Epithelial cell of esophagus (primary cell): ENCODE measurements around the gene POPDC3.

ENCODE experiments used
- DNase-seq: peaks from one replicate; pipeline ENCODE4 v3.0.0; 2010; ENCODE audit warnings: low read depth
- H3K4me3 ChIP-seq: 2 replicates; pipeline ENCODE4 v1.5.1; 2011; ENCODE audit warnings: mild to moderate bottlenecking, low read length, control low read depth
- CTCF ChIP-seq: IDR thresholded peaks from 2 replicates; pipeline ENCODE4 v1.5.1; 2011; ENCODE audit warnings: low read depth, mild to moderate bottlenecking, low read length, control low read depth, inconsistent platforms; ENCODE audit not compliant: insufficient read depth; ENCODE audit errors: missing control alignments

POPDC3 gene

GRCh38 chr6:105209950-105210706 is 30.3 kb upstream of the POPDC3 start:
- TF ChIP-seq CTCF = no peak
- peak; percentile 77 for DNase-seq
- no peak overlapping the region for H3K4me3 ChIP-seq

GRCh38 chr6:105207524-105208269 is 27.9 kb upstream of the POPDC3 start:
- H3K4me3 ChIP-seq = no peak overlapping the region
- DNase-seq = peak; percentile 80
- TF ChIP-seq CTCF = no peak

- DNase-seq = no peak
- TF ChIP-seq CTCF = no peak
- H3K4me3 ChIP-seq = no peak overlapping the region
These were observed 25.0 kb upstream of the POPDC3 start for GRCh38 chr6:105204768-105205167.

- no peak overlapping the region for H3K4me3 ChIP-seq
- DNase-seq = peak; percentile 69
- TF ChIP-seq CTCF = no peak
These were observed 24.5 kb upstream of the POPDC3 start for GRCh38 chr6:105204331-105204730.

GRCh38 chr6:105202486-105202885 is 22.7 kb upstream of the POPDC3 start:
- no peak for TF ChIP-seq CTCF
- DNase-seq = no peak
- H3K4me3 ChIP-seq = no peak overlapping the region

GRCh38 chr6:105200133-105200730 is 20.4 kb upstream of the POPDC3 start:
- H3K4me3 ChIP-seq = no peak overlapping the region
- no peak for DNase-seq
- TF ChIP-seq CTCF = no peak

GRCh38 chr6:105199711-105200110 is 19.9 kb upstream of the POPDC3 start:
- TF ChIP-seq CTCF = no peak
- no peak overlapping the region for H3K4me3 ChIP-seq
- peak; percentile 33 for DNase-seq
